ENCODE results near the gene XAB2.

Gene XAB2

DNA sequence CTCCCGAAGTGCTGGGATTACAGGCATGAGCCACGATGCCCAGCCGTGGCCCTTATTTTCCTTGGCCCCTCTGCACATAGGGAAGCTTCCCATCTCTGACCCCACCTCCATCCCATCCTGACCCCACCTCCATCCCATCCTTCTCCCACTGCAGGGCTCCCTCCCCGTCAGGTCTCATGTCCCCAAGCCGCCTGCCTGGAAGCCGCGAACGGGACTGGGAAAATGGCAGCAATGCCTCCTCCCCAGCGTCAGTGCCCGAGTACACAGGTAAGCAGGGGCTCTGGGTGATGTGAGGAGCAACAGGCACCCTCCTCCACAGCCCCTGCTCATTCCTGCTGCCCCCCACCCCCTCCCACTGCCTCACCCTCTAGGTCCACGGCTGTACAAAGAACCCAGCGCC is 12.2 kb downstream of the XAB2 start:
- TF ChIP-seq, protein P1, sequence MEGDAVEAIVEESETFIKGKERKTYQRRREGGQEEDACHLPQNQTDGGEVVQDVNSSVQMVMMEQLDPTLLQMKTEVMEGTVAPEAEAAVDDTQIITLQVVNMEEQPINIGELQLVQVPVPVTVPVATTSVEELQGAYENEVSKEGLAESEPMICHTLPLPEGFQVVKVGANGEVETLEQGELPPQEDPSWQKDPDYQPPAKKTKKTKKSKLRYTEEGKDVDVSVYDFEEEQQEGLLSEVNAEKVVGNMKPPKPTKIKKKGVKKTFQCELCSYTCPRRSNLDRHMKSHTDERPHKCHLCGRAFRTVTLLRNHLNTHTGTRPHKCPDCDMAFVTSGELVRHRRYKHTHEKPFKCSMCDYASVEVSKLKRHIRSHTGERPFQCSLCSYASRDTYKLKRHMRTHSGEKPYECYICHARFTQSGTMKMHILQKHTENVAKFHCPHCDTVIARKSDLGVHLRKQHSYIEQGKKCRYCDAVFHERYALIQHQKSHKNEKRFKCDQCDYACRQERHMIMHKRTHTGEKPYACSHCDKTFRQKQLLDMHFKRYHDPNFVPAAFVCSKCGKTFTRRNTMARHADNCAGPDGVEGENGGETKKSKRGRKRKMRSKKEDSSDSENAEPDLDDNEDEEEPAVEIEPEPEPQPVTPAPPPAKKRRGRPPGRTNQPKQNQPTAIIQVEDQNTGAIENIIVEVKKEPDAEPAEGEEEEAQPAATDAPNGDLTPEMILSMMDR (IDR thresholded peaks at IDR 0.05; ENCODE audit: control insufficient read depth, extremely low read depth, insufficient read depth) = no peak
- no peak for DNase-seq (ENCODE audit: low read depth)
- H3K4me3 ChIP-seq (ENCODE audit: low read depth, low read length) = no peak overlapping the region

- DNase-seq (ENCODE audit: low read depth) = no peak
- TF ChIP-seq, protein P1 (IDR thresholded peaks at IDR 0.05; ENCODE audit: control insufficient read depth, extremely low read depth, insufficient read depth) = no peak
- H3K4me3 ChIP-seq (ENCODE audit: low read depth, low read length) = no peak overlapping the region
Measured at GRCh38 chr19:7614859-7615741, 14.2 kb downstream of the XAB2 start.

- TF ChIP-seq, protein P1 (IDR thresholded peaks at IDR 0.05; ENCODE audit: control insufficient read depth, extremely low read depth, insufficient read depth) = no peak
- no peak overlapping the region for H3K4me3 ChIP-seq (ENCODE audit: low read depth, low read length)
- DNase-seq (ENCODE audit: low read depth) = no peak
Measured at GRCh38 chr19:7612282-7613274, 16.8 kb downstream of the XAB2 start.

DNA sequence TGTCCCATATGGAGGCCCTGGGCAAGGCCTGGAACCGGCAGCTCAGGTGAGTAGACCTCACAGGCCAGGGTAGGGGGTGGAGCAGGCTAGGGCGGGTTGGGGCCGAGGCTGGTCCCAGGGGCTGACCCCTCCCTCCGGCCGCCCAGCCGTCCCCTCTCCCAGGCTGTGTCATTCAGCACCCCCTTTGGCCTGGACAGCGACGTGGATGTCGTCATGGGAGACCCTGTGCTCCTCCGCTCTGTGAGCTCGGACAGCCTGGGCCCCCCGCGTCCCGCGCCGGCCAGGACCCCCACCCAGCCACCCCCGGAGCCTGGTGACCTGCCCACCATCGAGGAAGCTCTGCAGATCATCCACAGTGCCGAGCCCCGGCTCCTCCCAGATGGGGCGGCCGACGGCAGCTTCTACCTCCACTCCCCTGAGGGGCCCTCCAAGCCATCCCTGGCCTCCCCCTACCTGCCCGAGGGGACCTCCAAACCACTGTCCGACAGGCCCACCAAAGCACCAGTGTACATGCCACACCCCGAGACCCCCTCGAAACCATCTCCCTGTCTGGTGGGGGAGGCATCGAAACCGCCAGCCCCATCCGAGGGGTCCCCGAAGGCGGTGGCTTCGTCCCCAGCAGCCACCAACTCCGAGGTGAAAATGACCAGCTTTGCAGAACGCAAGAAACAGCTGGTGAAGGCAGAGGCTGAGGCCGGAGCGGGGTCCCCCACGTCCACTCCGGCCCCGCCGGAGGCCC is 17.6 kb downstream of the XAB2 start:
- TF ChIP-seq, protein P1 (IDR thresholded peaks at IDR 0.05; ENCODE audit: control insufficient read depth, extremely low read depth, insufficient read depth) = no peak
- no peak overlapping the region for H3K4me3 ChIP-seq (ENCODE audit: low read depth, low read length)
- DNase-seq (ENCODE audit: low read depth) = no peak

- no peak for DNase-seq (ENCODE audit: low read depth)
- TF ChIP-seq, protein P1 (IDR thresholded peaks at IDR 0.05; ENCODE audit: control insufficient read depth, extremely low read depth, insufficient read depth) = no peak
- H3K4me3 ChIP-seq (ENCODE audit: low read depth, low read length) = no peak overlapping the region
Measured at GRCh38 chr19:7610491-7611240, 18.7 kb downstream of the XAB2 start.
